Stimulated activated CD4-positive, alpha-beta T cell treated with anti-CD3 and anti-CD28 coated beads, Interleukin-12 subunit alpha, Interleukin-12 subunit beta, amount 100 ng/mL, for 48 hours (primary cell): ENCODE data around the gene GTF3C1.

Experiments used
- DNase-seq, 3 donors: peaks; one replicate each; pipeline ENCODE4 v3.0.0-alpha.2; 2020; ENCODE audit warnings: low read depth in 2 of 3, low spot score in 1 of 3

The GTF3C1 gene

DNA sequence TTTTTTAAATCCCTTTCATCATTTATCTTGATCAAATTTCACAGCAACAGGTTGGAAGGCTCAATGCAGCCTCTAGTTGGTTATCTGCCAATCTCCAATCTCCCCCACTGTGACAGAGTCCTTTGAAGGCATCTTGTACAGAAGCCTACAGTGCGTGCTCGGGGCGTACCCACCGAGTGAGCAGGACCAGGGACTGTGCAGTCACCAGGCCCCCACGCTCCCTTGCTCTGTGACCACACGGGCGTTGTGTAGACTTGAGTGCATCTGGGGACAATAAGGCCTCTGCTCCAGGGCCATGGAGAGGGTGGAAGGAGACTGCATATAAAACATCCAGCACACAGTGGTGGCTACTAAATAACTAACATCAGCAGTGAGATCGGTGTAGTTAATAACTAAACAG is 63.4 kb downstream of the GTF3C1 start:
- DNase-seq, result no peak

DNA sequence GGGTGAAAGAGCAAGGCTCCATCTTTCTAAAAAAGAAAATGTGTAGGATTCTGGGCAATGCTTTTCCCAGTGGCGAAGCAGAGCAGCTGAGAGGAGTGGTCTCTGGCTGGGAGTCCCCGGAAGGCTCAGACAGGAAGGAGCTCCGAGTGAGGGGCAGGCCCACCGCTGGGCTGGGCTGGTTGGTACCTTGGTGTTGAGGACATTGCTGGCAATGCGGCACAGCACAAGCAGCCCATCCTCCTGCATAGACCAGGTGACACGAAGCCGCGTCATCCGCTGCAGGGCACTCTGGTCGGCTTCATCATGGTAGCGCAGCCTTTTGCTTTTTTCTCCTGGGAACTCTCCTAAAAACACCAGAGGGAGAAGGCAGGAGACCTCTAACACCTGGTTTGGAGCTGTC is 63.9 kb downstream of the GTF3C1 start:
- no peak for DNase-seq

GRCh38 chr16:27485126-27485525 is 64.6 kb downstream of the GTF3C1 start:
- no peak for DNase-seq

DNA sequence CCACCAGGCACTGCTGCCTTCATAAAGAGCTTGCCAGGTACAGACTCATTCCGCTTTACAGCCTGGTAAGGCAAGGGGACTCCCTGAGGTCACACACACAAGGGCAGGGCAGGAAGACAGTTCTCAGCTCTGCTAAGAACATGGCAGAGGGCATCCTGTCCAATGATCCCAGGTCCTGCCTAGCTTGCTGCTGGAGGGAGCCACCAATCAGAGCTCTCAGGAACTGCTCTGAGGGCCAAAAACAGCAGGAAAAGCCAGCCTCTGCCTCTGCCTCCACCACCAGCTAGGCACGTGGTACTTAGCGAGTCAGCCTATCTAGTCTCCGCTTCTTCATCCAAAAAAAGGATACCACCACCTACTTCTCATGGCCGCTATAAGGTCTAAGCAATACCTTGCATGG is 66.1 kb downstream of the GTF3C1 start:
- DNase-seq, result no peak

DNA sequence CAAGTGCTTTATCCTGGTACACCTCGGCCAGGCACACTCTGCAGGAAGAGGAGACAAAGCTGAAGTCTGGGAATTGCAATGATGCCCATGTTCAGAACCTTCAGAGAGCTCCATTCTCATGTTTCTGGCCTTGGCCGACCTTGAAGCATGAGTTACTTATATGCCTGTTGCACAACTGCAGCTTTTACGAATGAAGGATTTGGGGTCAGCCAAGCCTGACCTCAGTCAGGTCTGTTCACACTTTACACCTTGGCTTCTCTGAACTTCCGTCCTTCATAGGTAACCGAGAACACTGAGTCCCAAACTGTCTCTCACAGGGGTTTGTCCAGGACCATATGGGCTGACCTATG is 66.7 kb downstream of the GTF3C1 start:
- DNase-seq, result no peak

DNA sequence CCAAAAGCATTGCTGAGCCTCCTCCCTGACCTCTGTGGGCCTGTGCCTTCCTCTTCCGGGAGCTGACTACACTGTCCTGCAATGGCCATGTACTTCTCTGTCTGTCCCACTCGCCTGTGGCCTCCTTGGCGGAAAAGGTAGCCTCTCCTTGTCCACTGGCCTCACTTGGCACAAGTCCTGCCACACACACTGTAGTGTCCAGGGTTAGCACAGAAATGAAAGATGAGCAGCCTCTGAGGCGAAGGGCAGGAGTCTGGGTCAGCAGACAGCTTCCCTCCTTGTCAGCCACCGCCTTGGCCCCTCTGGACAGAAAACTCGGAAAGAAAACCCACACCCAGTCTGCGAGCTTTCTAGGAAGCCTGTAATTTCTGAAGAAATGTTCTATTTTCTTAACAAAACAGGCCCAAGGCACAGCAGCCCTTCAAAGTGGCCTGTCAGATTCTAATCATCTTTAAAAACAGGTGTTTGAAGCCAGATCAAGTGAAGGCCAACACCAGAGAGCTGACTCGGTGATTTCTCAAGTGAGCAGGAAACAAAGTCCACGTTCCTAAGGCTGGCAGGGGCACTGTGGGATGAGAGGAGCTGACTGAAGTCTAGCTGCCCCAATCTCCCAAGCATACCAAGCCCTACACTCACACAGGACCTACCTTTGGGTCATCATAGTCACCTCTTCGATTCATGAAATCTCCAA is 67.2 kb downstream of the GTF3C1 start:
- no peak for DNase-seq

- no peak for DNase-seq
Observed at GRCh38 chr16:27481282-27481934, 68.3 kb downstream of the GTF3C1 start.

DNA sequence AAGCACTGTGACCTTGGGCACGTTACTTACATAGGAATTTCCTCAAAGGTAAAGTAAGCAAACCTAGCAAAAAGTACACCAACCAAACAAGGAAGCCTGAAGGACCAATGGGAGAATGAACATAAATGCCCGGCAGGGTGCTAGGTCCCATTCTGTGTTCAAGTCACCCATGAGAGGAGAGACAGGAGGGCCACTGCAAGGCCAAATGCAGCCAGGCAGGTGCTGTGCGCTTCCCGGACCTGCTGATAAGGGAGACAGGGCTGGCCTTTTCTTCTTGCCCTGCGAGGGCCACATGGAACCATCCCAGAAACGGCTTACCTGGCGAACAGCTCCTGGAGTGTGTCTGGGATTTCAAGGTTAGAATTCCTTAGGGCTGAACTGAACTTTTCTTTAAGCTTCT is 69.0 kb downstream of the GTF3C1 start:
- no peak for DNase-seq

- DNase-seq, result no peak
Observed at GRCh38 chr16:27476240-27476639, 73.5 kb downstream of the GTF3C1 start.

DNA sequence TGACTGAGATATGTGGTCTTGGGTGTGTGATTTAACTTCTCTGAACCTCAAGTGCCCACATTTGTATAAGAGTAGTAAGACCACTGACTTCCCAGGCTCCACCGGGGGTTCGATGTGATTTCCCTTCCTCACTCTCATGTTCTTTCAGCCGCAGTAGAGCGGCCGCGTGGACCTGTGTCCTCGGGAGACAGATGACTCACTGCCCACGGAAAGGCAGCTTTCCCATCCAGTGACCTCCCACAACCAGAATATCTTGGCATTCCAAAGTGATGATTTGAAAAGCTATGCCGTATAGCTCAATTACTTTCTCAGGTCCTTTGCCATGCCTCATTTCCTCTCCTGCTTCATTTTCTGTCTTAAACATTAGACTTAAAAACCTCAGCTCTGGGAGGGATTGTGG is 74.2 kb downstream of the GTF3C1 start:
- no peak for DNase-seq

- no peak for DNase-seq
Observed at GRCh38 chr16:27474921-27475320, 74.8 kb downstream of the GTF3C1 start.

DNA sequence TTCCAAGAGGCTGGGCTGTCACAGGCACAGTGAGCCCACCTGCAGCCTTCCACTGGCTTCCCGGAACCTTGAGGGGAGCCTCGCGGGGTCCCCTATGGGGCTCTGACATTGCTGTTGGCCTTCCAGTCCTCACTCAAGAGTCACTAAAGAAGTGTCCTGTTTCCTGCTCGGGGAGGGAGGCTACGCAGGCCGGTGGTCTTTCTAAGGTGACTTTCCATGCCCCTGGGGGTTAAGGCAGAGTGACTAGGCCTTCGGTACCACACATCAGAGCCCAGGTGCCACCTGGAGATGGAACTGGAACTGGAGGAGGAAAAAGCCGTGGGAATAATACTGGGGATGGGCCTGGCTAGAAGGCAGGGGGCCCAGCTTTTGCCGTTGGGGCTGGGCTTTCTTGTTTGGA is 75.7 kb downstream of the GTF3C1 start:
- DNase-seq, result no peak

- DNase-seq, result no peak
Observed at GRCh38 chr16:27473101-27473900, 76.4 kb downstream of the GTF3C1 start.

DNA sequence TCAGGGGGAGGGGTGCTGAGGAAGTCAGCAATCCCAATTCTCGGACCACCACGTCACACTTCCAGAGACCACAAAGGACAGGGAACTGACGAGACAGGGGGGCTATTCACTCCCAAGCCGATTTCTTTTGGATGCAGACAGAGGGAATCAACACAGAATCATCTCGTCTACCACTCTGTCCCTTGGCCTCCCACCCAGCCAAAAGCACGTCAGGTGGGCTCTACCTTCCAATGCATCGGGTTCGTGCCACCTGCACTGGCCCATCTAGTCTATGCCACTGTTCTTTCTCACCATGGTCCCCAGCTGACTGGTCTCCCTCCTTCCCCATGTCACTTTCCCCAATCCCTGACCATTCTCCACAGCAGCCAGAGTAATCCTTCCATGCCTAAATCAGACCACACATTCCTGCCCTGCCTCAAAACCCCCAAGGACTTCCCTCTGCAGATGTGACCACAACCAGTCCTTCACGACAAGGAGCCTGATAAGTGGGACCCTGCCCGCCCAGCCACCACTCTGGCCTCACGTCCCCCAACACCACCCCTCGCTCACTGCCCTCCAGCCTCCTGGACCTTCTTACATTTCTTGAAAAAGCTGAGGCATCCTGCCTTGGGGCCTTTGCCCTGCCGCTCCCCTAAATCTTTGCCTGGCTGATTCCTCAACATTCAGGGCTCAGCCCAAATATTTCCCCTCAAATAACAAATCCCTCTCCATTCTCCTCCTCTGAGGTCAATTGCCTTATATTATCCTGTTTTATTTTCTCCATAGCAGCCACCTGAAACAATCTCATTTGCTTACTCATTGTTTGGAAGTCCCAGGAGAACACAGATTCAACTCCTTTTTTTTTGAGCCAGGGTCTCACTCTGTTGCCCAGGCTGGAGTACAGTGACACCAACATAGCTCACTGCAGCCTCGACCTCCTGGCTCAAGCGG is 77.4 kb downstream of the GTF3C1 start:
- DNase-seq, result no peak

GRCh38 chr16:27471661-27472060 is 78.1 kb downstream of the GTF3C1 start:
- no peak for DNase-seq

DNA sequence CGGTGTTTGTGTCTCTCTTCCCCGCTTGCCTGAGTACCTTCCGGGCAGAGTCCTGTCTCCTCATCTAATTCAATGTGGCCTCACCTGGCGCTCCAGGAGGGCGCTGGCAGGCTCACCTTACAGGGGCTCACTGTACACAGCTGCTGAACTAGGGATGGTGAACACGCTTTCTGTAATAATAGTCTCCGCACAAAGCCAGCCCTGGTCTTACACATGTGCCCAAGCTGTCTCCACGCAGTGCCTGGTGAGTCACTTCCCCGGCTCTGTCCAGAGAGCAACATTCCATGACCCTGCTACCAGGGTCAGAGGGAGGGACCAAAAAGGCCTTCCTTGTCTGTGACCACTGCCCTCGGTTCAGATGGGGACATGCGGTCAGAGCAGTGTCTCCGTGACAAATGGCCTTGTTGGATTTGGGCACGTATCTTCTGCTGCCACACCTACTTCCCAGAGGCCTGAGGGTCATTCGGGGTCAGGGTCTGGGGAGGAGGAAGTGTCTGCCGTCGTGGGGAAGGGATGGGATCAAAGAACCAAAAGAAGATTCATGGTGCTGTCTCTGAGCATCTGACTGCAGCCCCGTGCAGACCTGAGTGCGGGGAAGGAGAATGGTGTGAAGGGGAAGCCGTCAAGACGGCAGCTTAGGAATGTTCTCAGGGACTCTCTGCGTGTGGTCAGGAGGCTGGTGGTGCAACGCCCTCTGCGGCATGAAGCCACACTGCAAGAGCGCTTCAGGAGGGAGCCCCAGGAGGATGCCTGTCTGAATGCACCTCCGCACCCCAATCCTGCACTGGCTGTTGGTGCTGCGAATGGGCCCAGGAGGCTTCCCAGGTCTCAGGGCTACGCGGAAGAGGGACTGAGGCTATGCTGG is 78.9 kb downstream of the GTF3C1 start:
- no peak for DNase-seq

DNA sequence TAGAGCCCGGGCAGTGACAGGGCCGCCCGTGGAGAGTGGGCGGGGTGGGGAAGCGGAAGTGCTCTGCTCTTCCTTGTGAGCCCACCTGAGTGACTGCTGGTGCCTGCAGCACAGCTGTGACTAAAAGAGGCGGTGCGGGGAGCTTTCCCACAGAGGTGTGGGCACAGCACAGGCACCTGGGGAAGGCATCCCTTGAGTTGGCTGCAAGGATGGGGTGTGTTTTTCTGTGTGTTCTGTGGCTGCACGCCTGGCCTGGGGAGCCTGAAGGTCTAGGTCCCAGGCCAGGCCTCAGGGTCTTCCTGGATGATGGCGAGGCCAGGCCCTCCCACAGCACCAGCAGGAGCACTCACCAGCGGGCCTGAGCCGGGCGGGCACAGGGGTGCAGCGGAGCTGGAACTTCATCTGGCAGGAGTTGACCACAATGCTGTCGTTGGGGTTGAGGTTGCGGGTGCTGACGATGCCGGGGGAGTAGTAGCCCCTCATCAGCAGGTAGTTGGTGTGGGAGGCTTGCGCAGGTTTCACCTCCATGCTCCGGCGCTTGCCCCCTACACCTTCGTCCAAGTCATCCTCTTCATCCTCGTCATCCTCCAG is 80.7 kb downstream of the GTF3C1 start:
- DNase-seq, result no peak

DNA sequence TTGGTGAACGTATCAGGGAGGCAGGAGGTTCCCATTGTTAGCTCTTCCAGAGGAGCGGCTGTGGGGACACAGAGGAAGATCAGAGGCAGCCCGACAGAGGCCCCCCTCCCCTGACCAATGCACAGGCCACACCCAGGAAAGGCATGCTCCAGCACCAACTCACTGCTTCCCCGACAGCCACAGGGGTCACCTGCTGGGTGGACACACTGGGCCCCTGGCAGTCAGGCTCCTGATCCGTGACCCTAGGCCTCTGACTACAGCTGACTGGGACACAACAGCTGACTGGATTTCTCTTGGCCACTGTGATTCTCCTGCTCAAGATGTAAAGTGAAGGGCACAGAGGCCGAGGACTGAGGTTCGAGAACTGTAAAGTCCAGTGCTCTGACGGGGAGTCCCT is 84.2 kb downstream of the GTF3C1 start:
- no peak for DNase-seq

DNA sequence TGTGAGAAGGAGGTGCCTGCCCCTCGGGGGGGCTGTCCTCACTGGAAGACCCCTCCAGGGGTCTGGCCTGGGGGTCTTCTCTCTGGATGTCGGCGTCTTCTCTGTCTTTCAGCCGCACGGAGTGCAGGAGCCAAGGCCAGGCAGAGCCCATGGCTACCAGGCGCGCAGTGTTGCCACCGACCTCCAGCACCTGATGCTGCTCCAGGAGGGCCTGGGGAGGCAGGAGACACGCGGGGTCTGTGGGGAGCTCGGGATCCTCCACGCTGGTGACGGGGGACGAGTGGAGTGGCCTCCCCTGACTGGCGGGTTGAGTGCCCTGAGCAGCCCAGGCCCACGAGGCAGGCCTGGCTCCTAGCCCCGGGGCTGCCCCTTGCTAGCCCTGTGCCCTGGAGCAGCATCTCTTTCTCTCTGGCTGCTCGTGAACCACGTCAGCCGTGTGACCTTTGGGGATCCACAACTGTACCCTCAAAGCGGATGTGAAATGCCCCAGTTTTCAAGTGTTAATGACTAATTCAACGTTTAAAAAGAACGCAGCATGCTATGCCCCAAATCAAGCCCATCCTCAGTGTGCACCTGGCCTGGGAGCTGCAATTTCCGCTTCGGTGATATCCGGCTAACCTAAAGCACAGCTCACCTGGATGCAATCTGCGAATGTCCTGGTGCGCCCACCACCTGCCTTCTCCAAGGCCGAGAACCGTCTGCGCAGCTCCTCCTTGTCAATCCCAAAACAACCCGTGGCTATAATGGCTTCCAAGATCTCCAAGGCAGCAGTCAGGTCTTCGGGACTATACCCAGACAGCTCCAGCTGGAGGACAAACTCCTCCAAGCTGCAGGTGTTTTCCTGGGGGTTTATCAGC is 84.9 kb downstream of the GTF3C1 start:
- no peak for DNase-seq
